ENCODE measurements around the gene GRID1. TPM values are rescaled to one million over a fixed set of nuclear protein-coding genes. Genes with fewer than 3 reads are reported as not detected.

GRID1 gene
- total and polyA plus RNA-seq, 10 of the 15 experiments (the other 5 are each of a cell fraction or from before 2014, with no cell fraction given) = 0.04 to 0.62 (median 0.08) TPM; not detected in 5

- TF ChIP-seq USF1 (IDR thresholded peaks at IDR 0.05; ENCODE audit: borderline replicate concordance, extremely low read length, insufficient read depth, low read depth, low read length) = no peak
- TF ChIP-seq KLF5 (IDR thresholded peaks at IDR 0.05; ENCODE audit: partially characterized antibody) = no peak
- TF ChIP-seq BMI1 (IDR thresholded peaks at IDR 0.05; ENCODE audit: borderline replicate concordance) = no peak
- no peak for TF ChIP-seq IRF3 (IDR thresholded peaks at IDR 0.05)
- no peak for TF ChIP-seq ZBTB40 (IDR thresholded peaks at IDR 0.05; ENCODE audit: borderline replicate concordance)
Observed at GRCh38 chr10:86074294-86074693, 292.3 kb downstream of the GRID1 start (continued).
